HepG2 (cell line): ENCODE measurements around the gene JPH4. TPM values are rescaled to one million over a fixed set of nuclear protein-coding genes. Genes with fewer than 3 reads are reported as not detected.

ENCODE experiments used
- HBP1 ChIP-seq: IDR thresholded peaks from 2 replicates; pipeline ENCODE4 v1.6.1; 2016; ENCODE audit warnings: low read depth, control low read depth
- HHEX ChIP-seq: IDR thresholded peaks from 2 replicates; pipeline ENCODE4 v1.6.1; 2016; ENCODE audit warnings: control low read depth
- KDM4B ChIP-seq: sonication (generic); formaldehyde crosslinking; IDR thresholded peaks from 2 replicates; pipeline ENCODE4 v1.4.0; 2020; ENCODE audit warnings: missing genetic modification reagents
- KMT2B ChIP-seq: IDR thresholded peaks from 2 replicates; pipeline ENCODE4 v1.6.1; 2016; ENCODE audit warnings: missing genetic modification reagents, missing compliant biosample characterization
- MIER2 ChIP-seq: IDR thresholded peaks from 2 replicates; pipeline ENCODE4 v1.6.1; 2016; ENCODE audit warnings: missing biosample characterization, missing genetic modification reagents
- NR2F6 ChIP-seq, 2 experiments: IDR thresholded peaks; 2 replicates each; pipeline ENCODE4 v1.6.1; 2016; ENCODE audit warnings: antibody characterized with exemption in 1 of 2, mild to moderate bottlenecking in 1 of 2
- PHF21A ChIP-seq: sonication (generic); formaldehyde crosslinking; IDR thresholded peaks from 2 replicates; pipeline ENCODE4 v1.5.0; 2020; ENCODE audit warnings: mild to moderate bottlenecking, missing genetic modification reagents
- PLRG1 ChIP-seq: fragments of 450-650 bp; conservative IDR thresholded peaks from 2 replicates; pipeline ENCODE4 v1.6.1; 2016
- SMC3 ChIP-seq: IDR thresholded peaks from 2 replicates; pipeline ENCODE4 v1.6.1; 2011; ENCODE audit warnings: low read length, improper control_type of control experiment
- TFAP4 ChIP-seq: sonication (generic); IDR thresholded peaks from 2 replicates; pipeline ENCODE4 v1.6.1; 2016; ENCODE audit warnings: low read depth, borderline replicate concordance
- THYN1 ChIP-seq: sonication (generic); formaldehyde crosslinking; IDR thresholded peaks from 2 replicates; pipeline ENCODE4 v1.8.1; 2023; ENCODE audit warnings: low read depth, mild to moderate bottlenecking, moderate library complexity, missing genetic modification reagents, borderline replicate concordance
- ZBTB10 ChIP-seq: sonication (generic); formaldehyde crosslinking; IDR thresholded peaks from 2 replicates; pipeline ENCODE4 v1.4.0; 2020; ENCODE audit warnings: missing genetic modification reagents, borderline replicate concordance
- ZNF253 ChIP-seq: sonication (generic); formaldehyde crosslinking; IDR thresholded peaks from 2 replicates; pipeline ENCODE4 v1.8.0; 2022; ENCODE audit warnings: mild to moderate bottlenecking, missing genetic modification reagents, borderline replicate concordance
- ZNF367 ChIP-seq: sonication (generic); formaldehyde crosslinking; IDR thresholded peaks from 2 replicates; pipeline ENCODE4 v1.4.0; 2020; ENCODE audit warnings: missing genetic modification reagents, borderline replicate concordance
- ZNF567 ChIP-seq: sonication (generic); formaldehyde crosslinking; IDR thresholded peaks from 2 replicates; pipeline ENCODE4 v1.8.1; 2023; ENCODE audit warnings: mild to moderate bottlenecking, missing genetic modification reagents, borderline replicate concordance
- ZNF773 ChIP-seq: sonication (generic); formaldehyde crosslinking; IDR thresholded peaks from 2 replicates; pipeline ENCODE4 v1.4.0; 2020; ENCODE audit warnings: missing genetic modification reagents, borderline replicate concordance
- polyA plus RNA-seq, 8 experiments: library from polyadenylated mRNA; depleted of rRNA in 3 of 8; stranded (reverse) in 7 of 8; unstranded in 1 of 8; fragments of >200 nt; fragmentation: Illumina TruSeq in 4 of 8; extraction: Trizol in 4 of 8; gene quantifications; 2 replicates each; pipeline versions ENCODE4 v1.2.1 to v1.2.3, GENCODE V29; 2011 to 2016; ENCODE audit warnings: low read depth in 4 of 8, missing spikeins in 1 of 8, mixed read lengths in 1 of 8; ENCODE audit not compliant: insufficient read depth in 1 of 8
- total RNA-seq, 5 experiments: library from RNA; depleted of rRNA; stranded (reverse); fragments of >200 nt; fragmentation: Illumina TruSeq; extraction: Trizol; gene quantifications; 2 replicates each; pipeline ENCODE4 v1.2.3, GENCODE V29; 2016; ENCODE audit warnings: low read depth in 1 of 5
- TF ChIP-seq, protein P1 (sequence below): sonication (generic); formaldehyde crosslinking; IDR thresholded peaks from 2 replicates; pipeline ENCODE4 v1.8.0; 2022; ENCODE audit warnings: missing genetic modification reagents, mild to moderate bottlenecking, borderline replicate concordance
- TF ChIP-seq, protein P2 (sequence below): sonication (generic); formaldehyde crosslinking; IDR thresholded peaks from 2 replicates; pipeline ENCODE4 v1.5.0; 2020; ENCODE audit warnings: mild to moderate bottlenecking, missing genetic modification reagents, borderline replicate concordance
- TF ChIP-seq, protein P3 (sequence below): conservative IDR thresholded peaks from 2 replicates; pipeline ENCODE4 v1.6.1; 2018; ENCODE audit warnings: missing genetic modification reagents

Gene JPH4
- total and polyA plus RNA-seq, 2 of the 13 experiments (the other 11 are each of a cell fraction or from before 2014, with no cell fraction given), result 0.08 to 0.22 TPM

GRCh38 chr14:23590198-23590597 lies 11.6 kb upstream of the JPH4 start (continued):
- TF ChIP-seq HBP1 (CRISPR knock-in tag) (0 out of 2 replicates have a peak, but pooled peaks have one; percentile 16), THYN1 (no peak), NR2F6 (IDR thresholded peaks at IDR 0.05) (peak; percentile 39; the same call in 1 of the 2 replicates), NR2F6 (CRISPR knock-in tag; IDR thresholded peaks at IDR 0.05) (peak; percentile 54; the same call in 1 of the 2 replicates), TFAP4 (no peak), PLRG1 (no peak), HHEX (CRISPR knock-in tag) (no peak), SMC3 (no peak), MIER2 (CRISPR knock-in tag) (no peak), PHF21A (CRISPR knock-in tag) (no peak), ZNF773 (CRISPR knock-in tag) (no peak), ZBTB10 (CRISPR knock-in tag) (no peak), KDM4B (CRISPR knock-in tag) (no peak), ZNF367 (CRISPR knock-in tag) (no peak), ZNF253 (CRISPR knock-in tag) (no peak), ZNF567 (CRISPR knock-in tag) (no peak), KMT2B (CRISPR knock-in tag) (no peak)
- TF ChIP-seq, protein P1, sequence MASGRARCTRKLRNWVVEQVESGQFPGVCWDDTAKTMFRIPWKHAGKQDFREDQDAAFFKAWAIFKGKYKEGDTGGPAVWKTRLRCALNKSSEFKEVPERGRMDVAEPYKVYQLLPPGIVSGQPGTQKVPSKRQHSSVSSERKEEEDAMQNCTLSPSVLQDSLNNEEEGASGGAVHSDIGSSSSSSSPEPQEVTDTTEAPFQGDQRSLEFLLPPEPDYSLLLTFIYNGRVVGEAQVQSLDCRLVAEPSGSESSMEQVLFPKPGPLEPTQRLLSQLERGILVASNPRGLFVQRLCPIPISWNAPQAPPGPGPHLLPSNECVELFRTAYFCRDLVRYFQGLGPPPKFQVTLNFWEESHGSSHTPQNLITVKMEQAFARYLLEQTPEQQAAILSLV (CRISPR knock-in tag), result no peak
- TF ChIP-seq, protein P2, sequence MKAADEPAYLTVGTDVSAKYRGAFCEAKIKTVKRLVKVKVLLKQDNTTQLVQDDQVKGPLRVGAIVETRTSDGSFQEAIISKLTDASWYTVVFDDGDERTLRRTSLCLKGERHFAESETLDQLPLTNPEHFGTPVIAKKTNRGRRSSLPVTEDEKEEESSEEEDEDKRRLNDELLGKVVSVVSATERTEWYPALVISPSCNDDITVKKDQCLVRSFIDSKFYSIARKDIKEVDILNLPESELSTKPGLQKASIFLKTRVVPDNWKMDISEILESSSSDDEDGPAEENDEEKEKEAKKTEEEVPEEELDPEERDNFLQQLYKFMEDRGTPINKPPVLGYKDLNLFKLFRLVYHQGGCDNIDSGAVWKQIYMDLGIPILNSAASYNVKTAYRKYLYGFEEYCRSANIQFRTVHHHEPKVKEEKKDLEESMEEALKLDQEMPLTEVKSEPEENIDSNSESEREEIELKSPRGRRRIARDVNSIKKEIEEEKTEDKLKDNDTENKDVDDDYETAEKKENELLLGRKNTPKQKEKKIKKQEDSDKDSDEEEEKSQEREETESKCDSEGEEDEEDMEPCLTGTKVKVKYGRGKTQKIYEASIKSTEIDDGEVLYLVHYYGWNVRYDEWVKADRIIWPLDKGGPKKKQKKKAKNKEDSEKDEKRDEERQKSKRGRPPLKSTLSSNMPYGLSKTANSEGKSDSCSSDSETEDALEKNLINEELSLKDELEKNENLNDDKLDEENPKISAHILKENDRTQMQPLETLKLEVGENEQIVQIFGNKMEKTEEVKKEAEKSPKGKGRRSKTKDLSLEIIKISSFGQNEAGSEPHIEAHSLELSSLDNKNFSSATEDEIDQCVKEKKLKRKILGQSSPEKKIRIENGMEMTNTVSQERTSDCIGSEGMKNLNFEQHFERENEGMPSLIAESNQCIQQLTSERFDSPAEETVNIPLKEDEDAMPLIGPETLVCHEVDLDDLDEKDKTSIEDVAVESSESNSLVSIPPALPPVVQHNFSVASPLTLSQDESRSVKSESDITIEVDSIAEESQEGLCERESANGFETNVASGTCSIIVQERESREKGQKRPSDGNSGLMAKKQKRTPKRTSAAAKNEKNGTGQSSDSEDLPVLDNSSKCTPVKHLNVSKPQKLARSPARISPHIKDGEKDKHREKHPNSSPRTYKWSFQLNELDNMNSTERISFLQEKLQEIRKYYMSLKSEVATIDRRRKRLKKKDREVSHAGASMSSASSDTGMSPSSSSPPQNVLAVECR (CRISPR knock-in tag), result no peak
- TF ChIP-seq, protein P3, sequence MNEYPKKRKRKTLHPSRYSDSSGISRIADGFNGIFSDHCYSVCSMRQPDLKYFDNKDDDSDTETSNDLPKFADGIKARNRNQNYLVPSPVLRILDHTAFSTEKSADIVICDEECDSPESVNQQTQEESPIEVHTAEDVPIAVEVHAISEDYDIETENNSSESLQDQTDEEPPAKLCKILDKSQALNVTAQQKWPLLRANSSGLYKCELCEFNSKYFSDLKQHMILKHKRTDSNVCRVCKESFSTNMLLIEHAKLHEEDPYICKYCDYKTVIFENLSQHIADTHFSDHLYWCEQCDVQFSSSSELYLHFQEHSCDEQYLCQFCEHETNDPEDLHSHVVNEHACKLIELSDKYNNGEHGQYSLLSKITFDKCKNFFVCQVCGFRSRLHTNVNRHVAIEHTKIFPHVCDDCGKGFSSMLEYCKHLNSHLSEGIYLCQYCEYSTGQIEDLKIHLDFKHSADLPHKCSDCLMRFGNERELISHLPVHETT (CRISPR knock-in tag), result no peak
